HG03354 (cell line): Measurements from ENCODE around the gene TMEFF2.

Experiments
- ATAC-seq: cut with Tn5 transposase; IDR thresholded peaks from one replicate; pipeline ENCODE4 v1.9.1; 2021; ENCODE audit warnings: mild to moderate bottlenecking; ENCODE audit not compliant: unreplicated experiment, poor library complexity, severe bottlenecking

TMEFF2 gene, protein sequence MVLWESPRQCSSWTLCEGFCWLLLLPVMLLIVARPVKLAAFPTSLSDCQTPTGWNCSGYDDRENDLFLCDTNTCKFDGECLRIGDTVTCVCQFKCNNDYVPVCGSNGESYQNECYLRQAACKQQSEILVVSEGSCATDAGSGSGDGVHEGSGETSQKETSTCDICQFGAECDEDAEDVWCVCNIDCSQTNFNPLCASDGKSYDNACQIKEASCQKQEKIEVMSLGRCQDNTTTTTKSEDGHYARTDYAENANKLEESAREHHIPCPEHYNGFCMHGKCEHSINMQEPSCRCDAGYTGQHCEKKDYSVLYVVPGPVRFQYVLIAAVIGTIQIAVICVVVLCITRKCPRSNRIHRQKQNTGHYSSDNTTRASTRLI

GRCh38 chr2:192194866-192195547 is at the start of gene TMEFF2:
TMEFF2 (minus strand) TSS chr2:192194933; CDS start chr2:192194524, 409 bp downstream.
- peak; percentile 73 for ATAC-seq

DNA sequence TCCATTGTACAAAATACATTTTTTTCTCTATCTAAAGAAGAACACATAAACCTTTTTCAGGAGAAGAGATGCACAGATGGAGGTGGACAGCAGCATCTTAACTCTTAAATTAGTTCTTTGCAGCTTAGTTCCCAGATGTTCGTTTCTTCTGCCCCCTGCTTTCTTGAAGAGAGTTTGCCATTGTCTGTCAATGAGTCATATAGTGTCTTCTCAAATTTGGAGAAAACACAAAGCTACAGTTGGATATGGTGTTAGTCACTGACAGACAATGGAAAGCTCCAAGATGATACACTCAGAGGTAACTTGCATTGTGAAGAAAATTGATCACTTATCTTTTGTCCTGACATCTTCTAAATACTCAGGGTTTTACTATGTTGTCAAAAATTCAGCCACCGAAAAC is 48.8 kb upstream of the TMEFF2 start:
- ATAC-seq = no peak

DNA sequence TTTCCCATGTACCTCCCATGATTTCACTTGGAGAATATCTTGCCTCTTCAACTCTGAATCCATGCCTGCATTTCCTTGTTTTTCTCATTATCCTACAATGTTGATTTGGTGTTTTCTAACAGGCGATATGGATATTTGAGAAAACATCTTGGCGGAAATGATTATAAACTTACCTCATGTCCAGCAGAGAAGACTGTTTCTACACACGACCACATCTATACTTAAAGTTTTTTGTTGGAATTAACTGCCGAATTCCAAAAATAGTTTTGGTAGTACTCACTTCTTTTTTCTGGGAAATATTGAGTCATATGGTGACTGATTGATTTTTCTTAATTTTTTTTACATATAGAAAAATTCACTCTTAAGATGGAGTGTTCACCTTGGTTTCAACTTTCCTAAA is 41.4 kb upstream of the TMEFF2 start:
- ATAC-seq = no peak

- no peak for ATAC-seq
These were observed 36.2 kb upstream of the TMEFF2 start for GRCh38 chr2:192230889-192231453.

DNA sequence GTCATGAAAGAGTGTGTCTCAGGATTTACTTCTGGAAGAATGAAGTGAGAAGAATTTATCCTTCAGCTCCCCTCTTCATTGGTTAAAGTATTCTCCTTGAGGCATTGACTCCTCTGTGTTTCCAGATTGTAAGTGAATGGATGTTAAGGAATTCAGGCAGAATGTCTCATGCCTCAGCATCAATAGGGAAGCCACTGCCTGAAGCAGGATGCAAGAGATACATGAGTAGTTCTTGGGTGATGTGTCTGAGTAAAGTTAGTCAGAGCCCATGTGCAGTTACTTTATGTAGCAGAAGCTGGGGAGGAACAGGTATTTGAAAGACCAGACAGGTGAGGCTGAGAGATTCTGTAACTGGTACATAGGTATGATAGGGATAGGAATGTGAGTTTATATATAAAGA is 34.0 kb upstream of the TMEFF2 start:
- no peak for ATAC-seq

- no peak for ATAC-seq
These were observed 24.2 kb upstream of the TMEFF2 start for GRCh38 chr2:192218970-192219369.

GRCh38 chr2:192218377-192218776 is 23.6 kb upstream of the TMEFF2 start:
- no peak for ATAC-seq

GRCh38 chr2:192216336-192216735 is 21.6 kb upstream of the TMEFF2 start:
- no peak for ATAC-seq

- ATAC-seq = no peak
These were observed 20.6 kb upstream of the TMEFF2 start for GRCh38 chr2:192215096-192215877.

GRCh38 chr2:192208848-192209247 is 14.1 kb upstream of the TMEFF2 start:
- no peak for ATAC-seq

DNA sequence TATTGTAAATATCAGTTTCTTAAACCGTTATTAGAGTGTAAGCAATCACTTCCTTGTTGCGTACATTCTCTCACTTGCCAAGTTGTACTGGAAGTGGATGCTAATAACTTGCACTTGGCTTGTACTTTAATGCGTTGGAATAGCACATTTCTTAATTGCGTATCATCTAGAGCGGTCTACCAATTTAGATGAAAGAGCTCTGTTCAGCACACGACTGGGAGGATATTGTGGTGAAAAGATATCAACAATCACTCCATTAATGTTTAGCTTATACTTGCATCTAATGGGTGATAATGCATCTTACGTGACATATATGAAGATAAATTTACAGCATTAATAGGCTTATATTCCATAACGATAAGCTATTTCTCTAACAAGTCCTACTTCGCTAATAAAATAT is 11.7 kb upstream of the TMEFF2 start:
- ATAC-seq = no peak

GRCh38 chr2:192203876-192204275 is 9.1 kb upstream of the TMEFF2 start:
- ATAC-seq = no peak

- no peak for ATAC-seq
These were observed 7.6 kb upstream of the TMEFF2 start for GRCh38 chr2:192202373-192202772.

DNA sequence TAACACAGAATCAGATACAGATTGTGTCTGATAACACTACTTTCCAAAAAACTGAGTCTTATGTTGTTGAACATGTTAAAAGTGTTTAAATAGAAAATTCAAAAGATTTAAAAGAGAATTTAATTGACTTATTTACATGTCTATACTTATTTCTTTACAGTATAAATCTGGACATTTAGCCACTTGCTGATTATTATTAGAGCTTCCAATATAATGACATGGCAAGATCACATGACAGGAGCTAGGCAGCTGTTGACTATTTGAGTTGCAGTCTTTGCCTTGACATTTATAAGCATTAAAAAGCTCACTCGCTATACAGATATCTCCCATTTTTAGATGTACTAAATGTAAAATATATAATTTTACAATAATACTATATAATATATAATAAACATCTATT is 6.4 kb upstream of the TMEFF2 start:
- no peak for ATAC-seq

DNA sequence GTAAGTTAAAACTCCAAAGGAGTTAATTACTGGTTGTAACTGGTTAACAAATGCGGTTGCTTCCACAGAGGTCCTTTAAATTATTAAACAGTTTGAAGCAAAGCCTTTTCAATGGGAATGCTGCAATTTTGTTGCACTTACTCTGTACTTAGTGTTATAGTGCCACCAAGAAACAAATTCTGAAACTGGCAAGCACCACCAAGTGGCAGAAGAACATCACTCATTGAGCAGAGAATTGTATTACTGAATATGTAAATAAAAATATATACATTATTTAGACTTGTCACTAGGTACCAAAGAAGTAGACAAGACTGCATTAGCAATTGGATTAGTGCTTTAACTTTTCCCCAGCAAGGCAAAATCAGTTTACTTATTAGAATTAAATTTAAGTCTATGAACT is 2.6 kb upstream of the TMEFF2 start:
- ATAC-seq = no peak

DNA sequence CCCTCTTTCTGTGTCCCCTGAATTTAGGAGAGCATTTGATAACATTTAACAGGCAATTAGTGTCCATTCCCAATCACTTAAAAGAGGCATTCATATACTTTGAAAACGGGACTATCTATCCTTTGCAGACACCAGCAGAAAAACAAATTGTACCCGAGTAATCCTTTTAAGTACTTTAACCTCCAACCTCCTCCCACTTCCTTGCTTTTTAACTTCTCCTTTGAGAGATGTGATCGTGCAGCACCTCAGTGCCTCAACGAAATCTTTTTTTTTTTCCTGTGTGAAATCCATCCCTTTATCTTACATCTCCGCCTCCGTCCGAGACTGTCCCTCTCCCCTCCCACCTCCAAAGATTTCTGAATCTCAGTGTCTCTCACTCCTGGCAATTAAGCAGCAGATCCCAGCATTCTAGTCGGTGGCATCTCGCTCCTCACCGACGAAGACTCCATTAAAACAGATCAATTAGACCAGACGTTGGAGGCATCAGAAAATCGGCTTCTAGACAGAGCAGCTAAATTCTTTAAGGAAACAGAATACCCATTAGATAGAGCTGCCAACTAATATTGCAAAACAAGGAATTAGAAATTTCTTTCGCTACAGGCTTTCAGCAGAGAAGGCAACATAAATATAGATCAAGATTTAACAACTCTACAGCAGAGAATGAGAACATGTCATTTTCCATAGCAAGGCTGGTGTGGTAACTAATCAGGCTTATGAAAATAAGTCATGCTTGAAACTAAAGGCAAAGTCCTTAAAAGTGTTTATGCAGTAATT is 1.9 kb upstream of the TMEFF2 start:
- ATAC-seq = no peak

DNA sequence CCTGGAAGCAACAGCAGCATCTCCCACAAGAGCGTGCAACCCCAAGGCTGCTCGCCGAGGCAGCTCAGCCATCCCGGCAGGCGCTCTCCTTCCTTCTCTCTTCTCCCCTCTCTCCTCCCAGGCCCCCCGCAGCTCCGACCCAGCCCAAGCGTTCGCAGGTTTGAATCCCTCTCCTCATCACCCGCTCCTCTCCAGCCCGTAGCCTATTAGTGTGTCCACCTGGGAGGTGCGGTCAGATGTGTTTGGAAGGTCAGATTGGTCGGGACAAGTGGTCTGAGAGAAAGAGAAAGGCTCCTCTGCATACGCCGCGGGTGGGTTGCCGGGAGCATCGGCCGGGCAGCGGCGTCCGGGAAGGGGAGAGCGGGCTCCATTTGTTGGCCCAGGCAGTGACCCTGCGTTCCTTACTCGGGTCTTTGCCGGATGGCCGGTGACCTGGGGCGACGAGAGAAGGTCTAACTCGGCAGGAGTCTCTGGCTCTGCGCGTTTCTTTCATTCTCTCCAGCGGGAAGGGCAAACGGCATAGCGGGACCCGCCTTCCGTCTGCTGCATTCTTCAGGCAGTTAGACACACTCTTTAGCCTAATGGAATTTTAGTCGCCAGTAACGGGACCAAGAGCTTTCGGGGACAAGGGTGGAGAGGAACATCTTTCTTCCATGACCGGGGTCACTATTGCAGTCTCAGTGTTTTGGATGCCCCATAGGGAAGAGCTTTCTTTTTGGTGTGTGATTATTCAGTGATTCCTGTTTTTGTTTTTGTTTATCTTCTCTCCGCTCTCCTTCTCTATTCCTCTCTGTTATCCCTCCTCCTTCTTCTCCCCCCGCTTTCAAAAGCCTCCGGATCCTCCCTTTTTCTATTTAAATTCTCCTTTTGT is 1.1 kb upstream of the TMEFF2 start:
- peak; percentile 16 for ATAC-seq

DNA sequence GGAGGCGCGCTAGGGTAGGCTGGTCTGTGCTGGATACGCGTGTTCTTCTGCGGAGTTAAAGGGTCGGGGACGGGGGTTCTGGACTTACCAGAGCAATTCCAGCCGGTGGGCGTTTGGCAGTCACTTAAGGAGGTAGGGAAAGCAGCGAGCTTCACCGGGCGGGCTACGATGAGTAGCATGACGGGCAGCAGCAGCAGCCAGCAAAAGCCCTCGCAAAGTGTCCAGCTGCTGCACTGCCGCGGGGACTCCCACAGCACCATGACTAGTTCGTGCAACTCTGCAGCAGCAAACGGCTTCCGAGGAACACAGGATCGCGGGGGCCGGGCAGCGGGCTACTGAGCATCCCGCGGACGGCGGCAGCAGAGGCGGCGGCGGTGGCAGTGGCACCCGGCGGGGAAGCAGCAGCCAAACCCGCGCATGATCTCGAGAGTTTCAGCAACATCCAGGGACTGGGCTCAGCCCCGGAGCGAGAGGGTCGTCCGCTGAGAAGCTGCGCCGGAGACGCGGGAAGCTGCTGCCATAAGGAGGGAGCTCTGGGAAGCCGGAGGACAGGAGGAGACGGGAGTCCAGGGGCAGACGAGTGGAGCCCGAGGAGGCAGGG is 368 bp downstream of the TMEFF2 start:
- peak; percentile 45 for ATAC-seq
